IPS-NIHi7 (cell line): ENCODE measurements around the gene MRAP.
"Not testable (repeated sequence)": the region's sequence is repeated elsewhere in the genome, so short reads cannot be mapped to it uniquely, and the experiment has no call there.

ENCODE experiments used
- DNase-seq: peaks from one replicate; pipeline ENCODE4 v3.0.0; 2012; ENCODE audit warnings: mixed read lengths; ENCODE audit errors: extremely low spot score

The MRAP gene

GRCh38 chr21:32300117-32300681 lies 1.5 kb downstream of the MRAP start:
- DNase-seq, result no peak

DNA sequence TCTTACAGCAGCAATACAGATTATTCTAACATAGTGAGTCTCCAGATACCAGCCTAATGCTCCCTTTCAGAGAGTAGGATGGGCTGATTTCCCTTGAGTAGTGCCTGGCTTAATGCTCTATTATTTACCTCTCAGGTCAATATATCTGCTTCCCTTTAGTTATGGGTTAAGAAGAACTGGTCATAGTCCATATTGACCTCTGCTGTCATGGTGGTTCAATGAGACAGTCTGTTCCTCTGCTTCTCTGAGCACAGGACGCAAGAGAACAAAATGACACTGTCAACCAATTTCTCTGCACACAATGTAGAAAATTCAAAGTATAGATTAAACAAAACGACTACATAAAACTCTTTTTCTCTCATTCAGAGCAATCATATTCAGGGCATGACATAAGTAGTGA lies 2.9 kb downstream of the MRAP start:
- DNase-seq, result no peak

DNA sequence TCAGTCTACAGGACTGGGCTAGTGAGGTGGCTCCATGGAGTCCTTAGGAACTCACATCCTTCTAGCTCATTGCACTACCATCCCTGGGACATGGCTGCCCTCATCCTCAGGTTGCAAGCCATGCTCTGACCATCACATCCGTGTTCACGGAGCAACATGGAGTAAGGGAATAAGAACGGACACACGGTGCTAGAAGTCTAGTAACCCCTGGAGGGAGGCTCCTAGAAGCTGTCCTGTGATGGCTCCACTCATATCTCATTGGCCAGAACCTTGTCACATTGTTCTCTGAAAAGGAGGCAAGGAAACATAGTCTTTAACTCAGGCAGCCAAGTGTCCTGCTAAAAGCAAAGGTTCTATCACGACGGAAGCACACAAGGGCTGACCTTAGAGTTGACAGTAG lies 3.9 kb downstream of the MRAP start:
- no peak for DNase-seq

DNA sequence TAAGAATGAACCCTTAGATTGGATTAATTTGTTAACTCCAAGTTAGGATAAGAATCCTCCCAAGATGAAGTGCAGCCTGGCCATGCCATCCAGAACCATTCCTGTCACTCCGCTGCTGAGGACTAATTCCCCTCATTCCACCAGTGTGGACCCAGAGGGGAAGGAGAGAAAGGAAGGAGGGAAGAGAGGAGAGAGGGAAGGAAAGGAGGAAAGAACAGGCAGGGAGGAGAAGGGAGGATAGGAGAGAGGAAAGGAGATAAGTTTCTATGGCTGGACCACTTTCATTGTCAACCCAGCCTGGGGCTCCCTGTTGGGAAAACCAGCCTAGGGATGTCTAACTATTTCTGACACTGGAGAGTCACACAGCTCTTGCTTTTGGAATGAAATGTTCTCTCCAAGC lies 4.7 kb downstream of the MRAP start:
- DNase-seq, result no peak

DNA sequence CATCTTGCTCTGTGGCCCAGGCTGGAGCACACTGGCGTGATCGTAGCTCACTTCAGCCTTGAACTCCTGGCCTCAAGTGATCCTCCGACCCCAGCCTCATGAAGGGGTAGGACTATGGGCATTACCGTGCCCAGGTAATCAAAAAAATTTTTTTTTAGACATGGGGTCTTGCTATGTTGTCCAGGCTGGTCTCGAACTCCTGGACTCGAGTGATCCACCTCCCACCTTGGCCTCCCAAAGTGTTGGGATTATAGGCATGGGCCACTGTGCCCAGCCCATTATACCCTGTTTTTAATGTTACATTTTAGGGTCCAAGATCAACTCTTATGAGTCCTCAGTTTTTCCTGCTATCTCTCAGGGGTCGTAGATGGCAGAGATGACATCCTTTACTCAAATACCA lies 6.3 kb downstream of the MRAP start:
- DNase-seq, result no peak

GRCh38 chr21:32306021-32306780 lies 7.5 kb downstream of the MRAP start:
- DNase-seq, result peak; percentile 95

DNA sequence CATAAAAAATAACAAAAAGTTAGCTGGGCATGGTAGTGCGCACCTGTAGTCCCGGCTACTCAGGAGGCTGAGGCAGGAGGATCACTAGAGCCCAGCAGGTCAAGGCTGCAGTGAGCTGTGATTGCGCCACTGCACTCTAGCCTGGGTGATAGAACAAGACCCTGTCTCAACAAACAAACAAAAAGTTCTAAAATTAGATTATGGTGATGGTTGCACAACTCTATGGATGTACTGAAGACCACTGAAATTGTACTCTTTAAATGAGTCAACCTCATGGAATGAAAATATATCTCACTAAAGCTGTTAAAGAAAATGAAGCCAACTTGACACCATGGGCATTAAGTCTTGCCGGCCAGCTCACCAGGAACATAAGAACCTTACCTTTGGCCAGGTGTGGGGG lies 9.1 kb downstream of the MRAP start:
- DNase-seq, result no peak

DNA sequence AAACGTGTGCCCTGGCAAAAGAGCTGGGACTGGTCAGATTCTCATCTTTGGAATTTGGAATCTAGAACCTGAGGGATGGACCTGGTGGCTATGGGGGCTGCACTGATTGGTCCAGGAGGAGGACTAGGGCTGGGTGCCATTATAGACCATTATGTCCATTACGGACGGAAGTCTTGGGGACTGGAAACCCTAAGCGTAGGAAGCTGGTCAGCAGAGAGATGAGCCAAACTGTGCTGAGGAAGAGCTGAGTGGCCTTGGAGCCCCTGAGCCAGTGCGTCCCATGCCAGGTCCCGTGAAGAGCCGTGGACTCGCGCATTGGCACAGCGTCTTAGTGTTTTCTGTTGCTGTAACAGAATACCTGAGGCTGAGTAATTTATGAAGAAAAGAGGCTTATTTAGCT lies 10.0 kb downstream of the MRAP start:
- no peak for DNase-seq

DNA sequence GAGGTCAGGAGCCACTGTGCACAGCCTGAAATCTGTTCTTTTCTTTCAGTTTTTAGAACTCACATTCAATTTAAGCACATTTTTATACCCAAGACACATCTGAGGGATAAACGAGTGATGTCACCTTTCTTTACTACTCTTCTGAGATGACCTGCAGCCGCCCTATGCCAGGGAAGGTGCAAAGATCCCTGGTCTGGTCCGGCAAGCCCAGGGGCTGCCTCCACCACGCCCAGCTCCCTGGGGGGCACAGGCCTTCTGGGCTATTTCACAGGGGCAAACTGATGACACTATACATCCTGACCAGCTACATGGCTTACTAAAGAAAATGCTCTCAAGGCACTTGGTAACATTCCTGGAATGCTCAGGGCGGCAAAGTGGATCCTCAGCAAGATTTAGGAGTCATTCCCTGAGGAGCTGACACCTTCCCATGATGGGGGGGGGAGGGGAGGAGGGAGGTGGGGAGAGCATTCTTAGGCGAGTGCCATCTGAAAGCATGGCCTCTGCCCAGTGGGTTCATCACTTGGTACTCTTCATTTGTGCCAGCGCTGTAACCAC lies 11.3 kb downstream of the MRAP start:
- no peak for DNase-seq

- DNase-seq, result not testable (repeated sequence)
Observed at GRCh38 chr21:32310976-32311375, 12.3 kb downstream of the MRAP start.

DNA sequence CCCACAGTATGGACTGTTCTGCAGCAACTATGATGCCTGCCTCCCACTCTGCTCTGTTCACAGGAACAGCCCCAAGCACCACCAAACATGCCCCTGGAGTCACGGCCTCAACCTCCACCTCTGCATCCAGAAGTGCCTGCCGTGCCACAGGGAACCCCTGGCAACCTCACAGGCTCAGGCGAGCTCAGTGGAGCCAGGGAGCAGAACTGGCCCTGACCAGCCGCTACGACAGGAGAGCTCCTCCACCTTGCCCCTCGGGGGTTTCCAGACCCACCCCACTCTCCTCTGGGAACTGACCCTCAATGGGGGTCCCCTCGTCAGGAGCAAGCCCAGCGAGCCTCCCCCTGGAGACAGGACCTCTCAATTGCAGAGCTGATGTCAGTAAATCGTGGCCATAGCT lies 13.0 kb downstream of the MRAP start:
- DNase-seq, result no peak

- DNase-seq, result no peak
Observed at GRCh38 chr21:32312326-32312725, 13.7 kb downstream of the MRAP start.

DNA sequence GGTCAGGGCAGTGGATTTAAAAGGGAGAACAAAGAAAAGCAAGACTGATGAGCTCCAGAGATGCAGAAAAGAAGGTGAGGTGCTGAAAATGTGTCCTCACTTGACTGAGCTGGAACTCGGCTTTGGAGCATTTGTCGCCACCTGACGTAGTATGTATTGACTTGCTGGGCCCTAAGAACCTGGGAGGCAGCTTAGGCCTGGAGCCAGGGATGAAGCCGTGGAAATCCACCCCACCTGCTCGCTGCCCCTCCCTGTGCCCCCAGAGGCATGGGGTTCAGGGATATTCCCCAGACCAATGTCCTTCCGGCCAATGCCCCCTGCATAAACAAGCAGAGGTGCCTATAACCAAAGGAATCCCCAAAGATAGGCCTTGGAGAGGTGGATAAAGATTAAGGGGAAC lies 14.3 kb downstream of the MRAP start:
- DNase-seq, result no peak

DNA sequence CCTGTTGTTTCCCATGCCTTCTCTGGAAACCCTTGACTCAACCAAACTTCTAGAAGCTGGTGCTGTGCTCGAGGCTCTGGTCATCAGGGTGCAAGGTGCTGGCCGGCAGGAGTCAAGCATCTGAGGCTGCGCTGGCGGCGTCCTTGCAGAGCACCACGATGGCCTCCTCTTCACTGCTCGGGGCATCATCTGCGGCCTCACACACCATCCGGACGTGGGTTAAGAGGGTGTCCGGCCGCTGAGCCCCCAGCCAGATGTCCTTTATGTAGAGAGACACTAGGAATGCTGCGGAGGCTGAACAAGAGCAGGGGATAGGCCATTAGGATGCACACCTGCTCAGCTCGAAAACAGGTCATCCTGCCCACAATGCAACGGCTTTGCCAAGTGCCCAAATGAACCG lies 16.2 kb downstream of the MRAP start:
- DNase-seq, result no peak

DNA sequence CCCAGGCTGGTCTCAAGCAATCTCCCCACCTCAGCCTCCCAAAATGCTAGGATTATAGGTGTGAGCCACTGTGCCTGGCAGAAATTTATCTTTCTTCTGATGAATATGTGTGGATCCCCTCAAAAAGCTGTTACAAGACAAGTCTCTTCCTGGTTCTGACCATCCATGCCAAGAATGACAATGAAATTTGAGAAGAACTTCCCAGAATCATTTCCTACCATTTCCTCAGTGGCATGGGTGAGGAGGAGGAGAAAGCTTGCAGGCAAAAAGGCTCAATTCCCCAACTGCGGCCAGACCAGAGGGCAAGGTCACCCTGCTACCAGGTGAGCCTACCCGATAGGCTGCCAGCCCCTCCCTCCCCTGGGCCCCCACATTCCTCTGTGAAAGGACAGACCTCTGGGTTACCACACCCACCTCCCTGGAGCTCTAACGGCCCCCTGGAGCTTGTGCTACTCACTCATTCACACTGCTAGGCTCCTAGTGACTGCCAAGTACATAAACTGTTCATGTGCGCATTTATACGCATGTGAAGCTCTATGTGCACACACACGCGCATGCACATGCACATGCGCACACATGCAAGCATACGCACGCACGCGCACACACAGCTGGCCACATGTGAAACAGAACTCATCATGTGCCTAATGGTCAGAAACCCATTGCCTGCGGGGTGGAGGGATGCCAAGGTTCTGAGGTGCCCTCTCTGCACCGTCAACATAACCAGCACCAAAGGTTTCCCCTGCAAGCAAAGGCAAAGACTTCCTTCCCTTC lies 17.0 kb downstream of the MRAP start:
- DNase-seq, result no peak

- no peak for DNase-seq
Observed at GRCh38 chr21:32316361-32317215, 17.9 kb downstream of the MRAP start.

DNA sequence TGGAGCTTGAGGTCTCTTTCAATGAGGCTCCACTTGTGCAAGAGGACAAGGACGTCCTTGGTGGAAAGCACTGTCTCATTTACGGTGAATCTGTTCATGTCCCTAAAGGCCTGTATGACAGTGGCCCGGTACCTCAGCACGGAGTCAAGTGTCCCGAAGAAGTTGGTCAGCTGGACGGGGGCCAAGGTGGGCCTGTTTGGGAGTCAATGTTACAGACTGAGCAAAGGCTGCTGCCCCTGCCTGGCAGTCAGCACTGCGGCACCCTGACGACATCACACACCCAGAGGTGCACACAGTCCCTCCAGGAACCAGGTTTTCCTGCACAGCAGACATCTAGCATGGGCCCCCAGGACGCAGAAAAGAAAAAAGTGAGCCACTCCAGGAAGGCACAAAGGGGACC lies 19.1 kb downstream of the MRAP start:
- DNase-seq, result no peak

DNA sequence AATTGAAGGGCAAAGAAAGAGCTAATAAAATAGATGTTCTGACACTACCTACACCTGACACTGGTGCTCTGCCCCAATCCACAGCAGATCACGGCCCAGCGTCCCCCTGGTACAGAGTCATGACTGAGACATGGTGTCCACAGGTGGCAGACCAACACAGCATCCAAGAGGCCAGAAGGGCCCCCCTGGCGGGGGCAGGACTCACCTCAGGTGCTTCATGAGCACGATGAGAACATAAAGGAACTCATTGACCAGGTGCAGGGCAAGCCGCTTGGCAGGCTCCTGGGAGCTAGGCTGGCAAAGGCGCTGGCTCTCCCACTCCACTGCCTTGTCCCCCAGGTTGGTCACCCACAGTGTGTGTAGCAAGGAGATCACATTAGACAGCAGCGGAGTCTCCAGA lies 20.4 kb downstream of the MRAP start:
- no peak for DNase-seq

GRCh38 chr21:32320059-32320458 lies 21.4 kb downstream of the MRAP start:
- no peak for DNase-seq

DNA sequence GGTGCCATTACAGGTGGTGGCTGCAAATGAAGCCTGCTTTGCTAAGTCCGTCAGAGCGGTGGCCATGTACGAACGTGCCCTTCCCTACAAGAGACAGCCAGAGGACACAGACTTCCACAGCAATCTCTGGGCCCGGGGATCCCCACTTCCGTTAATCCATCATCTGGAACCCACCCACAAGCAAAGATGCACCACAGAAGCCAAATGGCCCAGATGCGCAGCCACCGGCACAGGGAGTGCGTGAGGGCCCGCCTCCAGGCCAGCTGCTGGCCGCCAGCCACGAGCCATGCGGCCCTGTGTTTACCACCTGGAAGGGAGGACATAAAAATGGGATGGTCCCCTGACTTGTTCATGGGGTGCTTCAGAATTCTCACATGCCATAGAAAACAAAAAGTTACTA lies 22.1 kb downstream of the MRAP start:
- DNase-seq, result no peak

- DNase-seq, result no peak
Observed at GRCh38 chr21:32321480-32321879, 22.8 kb downstream of the MRAP start.

- DNase-seq, result no peak
Observed at GRCh38 chr21:32322103-32322502, 23.4 kb downstream of the MRAP start.
